HG03196 (cell line): ENCODE results near the gene SPDYE17.
"Not testable (repeated sequence)": the region's sequence is repeated elsewhere in the genome, so short reads cannot be mapped to it uniquely, and the experiment has no call there.

ENCODE experiments used
- ATAC-seq: cut with Tn5 transposase; IDR thresholded peaks from one replicate; pipeline ENCODE4 v1.9.1; 2021; ENCODE audit not compliant: unreplicated experiment

Gene SPDYE17

DNA sequence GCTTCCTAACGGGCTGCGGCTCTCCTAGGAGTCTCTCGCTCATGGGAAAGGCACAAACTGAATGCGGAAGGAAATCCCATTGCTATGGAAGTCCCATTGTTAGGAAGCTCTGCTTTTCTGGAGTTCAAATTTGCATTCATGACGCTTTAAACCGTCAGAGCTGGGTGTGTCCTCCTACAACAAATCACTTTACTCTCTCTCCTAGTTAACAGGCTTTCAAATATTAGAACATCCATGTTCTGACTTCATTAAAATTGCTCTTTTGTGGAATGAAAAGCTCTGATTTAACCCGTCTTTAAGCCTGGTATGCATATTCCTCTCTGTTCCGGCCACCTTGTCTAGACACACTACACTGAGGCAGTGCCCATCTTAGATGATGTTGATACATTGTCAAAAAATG lies at the start of gene SPDYE17:
Gene SPDYE17 (minus strand): TSS at position 101 of the 400 bp plus-strand sequence. CDS start 1,791 bp downstream, outside the sequence.
- not testable (repeated sequence) for ATAC-seq

GRCh38 chr7:77080236-77080635 lies 48.1 kb upstream of the SPDYE17 start:
- ATAC-seq, result not testable (repeated sequence)

- ATAC-seq, result not testable (repeated sequence)
These were observed 47.5 kb upstream of the SPDYE17 start for GRCh38 chr7:77079624-77080023.

DNA sequence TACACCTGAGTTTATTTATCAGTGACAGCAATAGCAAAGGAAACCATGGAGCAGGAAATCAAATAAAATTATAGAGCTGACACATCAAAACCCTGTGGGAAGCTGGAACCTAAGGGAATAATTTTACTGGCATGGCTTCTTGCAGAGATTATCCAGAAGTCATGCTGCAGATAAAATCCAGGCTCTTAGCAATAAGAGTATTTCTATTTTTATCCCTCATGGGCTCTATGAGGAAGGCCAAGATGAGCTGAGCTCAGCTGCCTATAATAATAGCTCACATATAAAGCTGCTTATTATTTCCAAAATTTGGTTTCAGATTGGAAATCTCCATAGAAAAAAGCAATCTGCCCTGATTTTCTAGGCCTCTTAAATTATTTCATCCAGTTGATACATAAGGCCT lies 47.0 kb upstream of the SPDYE17 start:
- ATAC-seq, result not testable (repeated sequence)

GRCh38 chr7:77077060-77077459 lies 44.9 kb upstream of the SPDYE17 start:
- not testable (repeated sequence) for ATAC-seq

DNA sequence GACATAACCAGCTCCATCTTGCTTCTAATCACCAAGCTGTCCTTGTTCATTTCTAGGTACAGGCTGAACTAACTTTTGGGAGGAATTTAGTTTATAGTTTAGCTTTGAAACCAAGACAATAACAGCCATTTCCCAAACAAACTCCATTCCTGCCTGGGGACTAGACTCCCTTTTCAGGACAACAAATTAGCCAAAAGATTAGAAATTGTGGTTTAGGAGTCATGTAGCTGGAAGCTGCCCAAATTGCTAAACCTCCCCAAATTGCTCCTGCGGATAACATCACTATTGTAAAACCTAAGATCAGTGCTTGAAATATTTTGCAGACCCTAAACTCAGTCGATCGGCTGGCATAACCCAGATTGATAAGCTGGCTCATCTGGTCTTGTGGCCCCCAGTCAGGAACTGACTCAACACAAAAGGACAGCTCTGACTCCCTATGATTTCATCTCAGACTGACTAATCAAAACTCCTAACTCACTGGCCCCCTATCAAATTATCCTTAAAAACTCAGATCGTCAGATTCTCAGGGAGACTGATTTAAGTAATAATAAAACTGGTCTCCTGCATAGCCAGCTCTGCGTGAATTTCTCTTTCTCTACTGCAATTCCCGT lies 42.7 kb upstream of the SPDYE17 start:
- not testable (repeated sequence) for ATAC-seq

DNA sequence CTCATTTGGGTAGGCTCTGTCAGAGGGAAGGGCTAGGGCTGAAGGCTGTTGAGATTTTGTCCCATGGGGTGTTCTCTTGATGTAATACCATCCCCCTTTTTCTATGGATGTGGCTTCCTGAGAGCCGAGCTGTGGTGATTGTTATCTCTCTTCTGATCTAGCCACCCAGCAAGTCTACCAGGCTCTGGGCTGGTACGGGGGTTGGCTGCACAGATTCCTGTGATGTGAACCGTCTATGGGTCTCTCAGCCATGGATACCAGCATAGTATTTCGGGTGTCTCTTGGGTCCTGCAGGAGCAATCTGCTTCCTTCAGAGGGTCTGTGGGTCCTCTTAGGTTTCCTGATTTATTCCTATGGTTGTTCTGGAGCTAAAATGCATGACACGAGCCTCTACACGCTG lies 38.9 kb upstream of the SPDYE17 start:
- not testable (repeated sequence) for ATAC-seq

DNA sequence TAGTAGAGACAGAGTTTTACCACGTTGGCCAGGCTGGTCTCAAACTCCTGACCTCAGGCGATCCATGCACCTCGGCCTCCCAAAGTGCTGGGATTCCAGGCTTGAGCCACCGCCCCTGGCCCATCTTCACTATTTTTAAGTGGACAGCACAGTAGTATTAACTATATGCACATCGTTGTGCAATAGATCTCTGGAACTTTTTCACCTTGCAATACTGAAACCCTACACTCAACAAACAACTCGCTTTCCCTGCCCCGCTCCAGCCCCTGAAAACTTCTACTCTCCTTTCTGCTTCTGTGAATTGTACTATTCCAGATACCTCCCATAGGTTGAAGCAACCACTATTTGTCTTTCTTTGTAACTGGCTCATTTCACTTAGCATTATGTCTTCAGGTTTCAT lies 33.7 kb upstream of the SPDYE17 start:
- ATAC-seq, result not testable (repeated sequence)

DNA sequence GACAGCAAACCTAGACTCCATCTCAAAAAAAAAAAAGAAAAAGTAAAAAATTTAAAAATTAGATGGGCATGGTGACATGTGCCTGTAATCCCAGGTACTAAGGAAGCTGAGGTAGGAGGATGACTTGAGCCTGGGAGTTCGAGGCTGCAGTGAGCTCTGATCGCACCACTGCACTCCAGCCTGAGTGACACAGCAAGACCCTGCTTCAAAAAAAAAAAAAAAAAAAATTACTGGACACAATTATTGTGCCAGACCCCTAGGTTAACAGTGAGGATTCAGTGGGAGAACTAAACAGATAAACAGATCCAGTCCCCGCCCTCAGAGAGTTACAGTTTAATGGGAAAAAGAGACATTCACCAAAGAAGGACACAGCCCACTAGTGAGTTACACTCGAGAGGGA lies 31.6 kb upstream of the SPDYE17 start:
- not testable (repeated sequence) for ATAC-seq

DNA sequence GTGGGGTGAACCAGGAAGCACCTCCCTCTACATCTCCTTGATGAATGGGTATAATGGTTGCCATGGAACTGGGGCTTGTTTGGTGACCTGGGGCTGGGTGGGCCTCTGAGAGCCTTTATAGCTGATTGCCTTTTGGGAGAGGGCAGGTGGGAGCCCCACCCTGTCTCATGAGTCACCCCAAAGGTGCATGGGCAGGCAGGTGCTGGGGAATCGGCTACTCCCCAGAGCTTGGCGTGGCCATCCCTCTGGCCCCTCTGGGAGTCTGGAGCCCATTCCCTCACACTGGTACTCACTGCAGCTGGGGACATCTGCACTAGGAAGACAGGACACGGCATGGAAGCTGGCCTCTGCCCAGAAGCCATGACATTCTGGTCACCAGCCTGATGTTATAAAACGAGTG lies 30.4 kb upstream of the SPDYE17 start, which contains the start of gene SPDYE18:
Gene SPDYE18 (minus strand): TSS at position 2 of the 400 bp plus-strand sequence. CDS start 2,046 bp downstream, outside the sequence.
- ATAC-seq, result not testable (repeated sequence)

- ATAC-seq, result not testable (repeated sequence)
These were observed 5.8 kb downstream of the SPDYE17 start for GRCh38 chr7:77026349-77026748.

DNA sequence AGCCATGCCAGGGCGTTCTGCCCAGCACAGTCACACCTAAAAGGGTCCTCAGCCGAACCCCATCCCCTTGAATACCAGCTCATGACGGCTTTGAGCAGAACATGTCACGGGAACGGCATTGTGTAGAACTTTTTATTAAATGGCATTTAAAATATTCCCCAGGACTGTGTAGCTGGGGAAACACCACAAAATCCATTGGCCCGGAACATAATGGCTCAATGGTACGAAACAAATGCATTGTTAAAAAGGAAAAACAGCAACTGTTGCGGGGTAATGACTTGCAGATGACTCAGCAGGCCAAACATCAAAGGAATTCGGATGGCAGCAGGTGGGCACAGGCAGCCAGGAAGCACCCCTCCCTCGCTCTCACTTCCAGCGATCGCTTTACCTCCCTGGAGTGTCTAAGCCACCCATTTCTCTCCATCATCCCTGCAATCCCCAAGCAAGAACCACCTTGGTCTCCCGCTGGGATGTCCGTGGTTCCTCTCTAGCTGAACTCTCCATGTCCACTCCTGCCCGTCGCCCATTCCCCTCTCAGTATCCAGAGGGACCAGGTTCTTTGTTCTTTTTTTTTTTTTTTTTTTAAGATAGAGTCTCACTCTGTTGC lies 22.0 kb downstream of the SPDYE17 start:
- ATAC-seq, result not testable (repeated sequence)

- not testable (repeated sequence) for ATAC-seq
These were observed 24.2 kb downstream of the SPDYE17 start for GRCh38 chr7:77008000-77008399.

- ATAC-seq, result not testable (repeated sequence)
These were observed 25.7 kb downstream of the SPDYE17 start for GRCh38 chr7:77006127-77007110.

DNA sequence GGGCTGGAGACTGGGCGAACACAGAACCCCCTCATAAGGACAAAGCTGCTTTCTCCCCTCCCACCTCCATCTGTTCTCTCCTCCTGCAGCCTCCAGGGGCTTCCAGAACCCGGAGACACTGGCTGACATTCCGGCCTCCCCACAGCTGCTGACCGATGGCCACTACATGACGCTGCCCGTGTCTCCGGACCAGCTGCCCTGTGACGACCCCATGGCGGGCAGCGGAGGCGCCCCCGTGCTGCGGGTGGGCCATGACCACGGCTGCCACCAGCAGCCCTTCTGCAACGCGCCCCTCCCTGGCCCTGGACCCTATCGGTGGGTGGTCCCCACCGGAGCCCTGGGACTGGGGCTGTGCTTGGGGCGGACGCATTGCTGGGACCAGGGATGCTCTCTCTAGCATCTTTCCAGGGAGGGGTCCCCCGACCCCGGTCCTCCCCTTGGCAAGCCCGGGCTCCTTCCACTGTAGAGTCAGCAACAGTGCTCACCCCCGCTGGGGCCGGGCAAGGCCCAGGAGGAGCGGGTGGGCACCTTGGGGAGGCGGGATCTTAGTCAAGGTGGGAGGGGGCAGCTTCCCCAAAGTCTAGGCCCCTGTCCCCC lies 26.6 kb downstream of the SPDYE17 start:
- not testable (repeated sequence) for ATAC-seq

- not testable (repeated sequence) for ATAC-seq
These were observed 28.0 kb downstream of the SPDYE17 start for GRCh38 chr7:77004151-77004550.

DNA sequence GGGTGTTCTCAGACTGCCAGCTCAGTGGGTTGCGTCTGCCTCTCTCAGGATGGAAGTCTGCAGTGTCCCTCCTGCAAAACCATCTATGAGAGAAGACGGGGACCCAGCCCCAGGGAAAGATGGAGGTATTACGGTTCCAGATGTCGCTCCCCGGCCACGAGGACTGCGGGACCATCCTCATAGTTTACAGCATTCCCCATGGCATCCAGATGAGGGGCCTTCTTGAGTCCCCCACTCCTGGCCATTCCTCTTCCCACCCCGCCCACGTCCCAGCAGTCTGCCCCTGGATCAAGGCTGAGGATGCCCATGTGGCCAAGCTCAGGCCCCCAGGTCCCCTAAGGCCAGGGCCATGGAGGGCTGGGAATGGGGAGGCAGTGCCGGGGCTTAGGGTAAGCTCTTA lies 28.9 kb downstream of the SPDYE17 start:
- ATAC-seq, result not testable (repeated sequence)

GRCh38 chr7:77002678-77003233 lies 29.4 kb downstream of the SPDYE17 start:
- not testable (repeated sequence) for ATAC-seq

DNA sequence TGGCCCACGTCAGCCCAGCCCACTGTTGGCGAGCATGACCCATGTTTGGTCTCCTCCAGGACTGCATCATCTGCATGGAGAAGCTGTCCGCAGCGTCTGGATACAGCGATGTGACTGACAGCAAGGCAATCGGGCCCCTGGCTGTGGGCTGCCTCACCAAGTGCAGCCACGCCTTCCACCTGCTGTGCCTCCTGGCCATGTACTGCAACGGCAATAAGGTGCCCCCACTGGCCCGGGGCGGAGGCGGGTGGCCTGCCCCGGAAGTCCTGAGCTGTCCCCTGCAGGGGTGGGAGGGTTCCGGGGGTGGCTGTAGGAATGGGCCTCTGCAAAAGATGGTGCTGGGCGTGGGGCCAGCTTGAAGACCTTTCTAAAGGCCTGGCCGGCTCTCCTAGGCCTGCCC lies 30.1 kb downstream of the SPDYE17 start:
- not testable (repeated sequence) for ATAC-seq

- ATAC-seq, result not testable (repeated sequence)
These were observed 32.6 kb downstream of the SPDYE17 start for GRCh38 chr7:76999474-77000107.
